ES-I3 (cell line): ENCODE data around the gene SLC2A13.
"Not testable (repeated sequence)": the region's sequence is repeated elsewhere in the genome, so short reads cannot be mapped to it uniquely, and the experiment has no call there.

Source experiments
- H3K36me3 ChIP-seq: 2 replicates; pipeline ENCODE4 v1.6.1; 2013; ENCODE audit warnings: mild to moderate bottlenecking, low read length, control low read depth, moderate library complexity; ENCODE audit not compliant: insufficient read depth
- H3K4me1 ChIP-seq: 2 replicates; pipeline ENCODE4 v1.6.1; 2013; ENCODE audit warnings: mild to moderate bottlenecking, control low read depth, low read length; ENCODE audit not compliant: insufficient read depth
- H3K9ac ChIP-seq: 2 replicates; pipeline ENCODE4 v1.6.1; 2013; ENCODE audit warnings: low read depth, mild to moderate bottlenecking, low read length, moderate library complexity
- H3K9me3 ChIP-seq: 2 replicates; pipeline ENCODE4 v1.6.1; 2013; ENCODE audit warnings: mild to moderate bottlenecking, low read length, moderate library complexity; ENCODE audit not compliant: control insufficient read depth, insufficient read depth

SLC2A13 gene

GRCh38 chr12:40038619-40039018, 67.3 kb downstream of the SLC2A13 start:
- no peaks in the 10 kb centered on the region for H3K9me3 ChIP-seq
- no peaks in the 10 kb centered on the region for H3K36me3 ChIP-seq
- H3K4me1 ChIP-seq = peaks cover 14% of the 10 kb centered on the region; the same call in 1 of the 2 replicates
- no peak overlapping the region for H3K9ac ChIP-seq

- H3K9ac ChIP-seq = no peak overlapping the region
- no peaks in the 10 kb centered on the region for H3K9me3 ChIP-seq
- peaks cover 31% of the 10 kb centered on the region for H3K4me1 ChIP-seq
- no peaks in the 10 kb centered on the region for H3K36me3 ChIP-seq
Observed at GRCh38 chr12:40034712-40035111, 71.2 kb downstream of the SLC2A13 start.

- Histone ChIP-seq H3K9me3 (no peaks in the 10 kb centered on the region), H3K4me1 (peaks cover 31% of the 10 kb centered on the region)
Observed at GRCh38 chr12:40034156-40034555, 71.7 kb downstream of the SLC2A13 start.

GRCh38 chr12:40033242-40033630, 72.6 kb downstream of the SLC2A13 start:
- Histone ChIP-seq H3K36me3 (no peaks in the 10 kb centered on the region), H3K9ac (no peak overlapping the region), H3K4me1 (peaks cover 31% of the 10 kb centered on the region), H3K9me3 (no peaks in the 10 kb centered on the region)

More at GRCh38 chr12:40034156-40034555, 71.7 kb downstream of the SLC2A13 start:
- H3K9ac ChIP-seq = no peak overlapping the region
- H3K36me3 ChIP-seq = no peaks in the 10 kb centered on the region

- H3K36me3 ChIP-seq = no peaks in the 10 kb centered on the region
- H3K9ac ChIP-seq = no peak overlapping the region
- H3K4me1 ChIP-seq = peaks cover 31% of the 10 kb centered on the region
- H3K9me3 ChIP-seq = no peaks in the 10 kb centered on the region
Observed at GRCh38 chr12:40032433-40033241, 73.2 kb downstream of the SLC2A13 start.

GRCh38 chr12:40031965-40032364, 73.9 kb downstream of the SLC2A13 start:
- Histone ChIP-seq H3K9ac (no peak overlapping the region), H3K9me3 (no peaks in the 10 kb centered on the region), H3K4me1 (peaks cover 31% of the 10 kb centered on the region)

GRCh38 chr12:40030970-40031369, 74.9 kb downstream of the SLC2A13 start:
- not testable (repeated sequence) for H3K9ac ChIP-seq, H3K9me3 ChIP-seq, H3K36me3 ChIP-seq
- peaks cover 31% of the 10 kb centered on the region for H3K4me1 ChIP-seq

More at GRCh38 chr12:40031965-40032364, 73.9 kb downstream of the SLC2A13 start:
- no peaks in the 10 kb centered on the region for H3K36me3 ChIP-seq

- Histone ChIP-seq H3K9ac (no peak overlapping the region), H3K4me1 (peaks cover 15% of the 10 kb centered on the region), H3K36me3 (no peaks in the 10 kb centered on the region), H3K9me3 (no peaks in the 10 kb centered on the region)
Observed at GRCh38 chr12:40028296-40028695, 77.6 kb downstream of the SLC2A13 start.

GRCh38 chr12:40022850-40023249, 83.0 kb downstream of the SLC2A13 start:
- H3K4me1 ChIP-seq = peaks cover 11% of the 10 kb centered on the region; the same call in 1 of the 2 replicates
- no peaks in the 10 kb centered on the region for H3K36me3 ChIP-seq
- no peaks in the 10 kb centered on the region for H3K9me3 ChIP-seq
- no peak overlapping the region for H3K9ac ChIP-seq

GRCh38 chr12:40020261-40020691, 85.6 kb downstream of the SLC2A13 start:
- Histone ChIP-seq H3K9ac (no peak overlapping the region), H3K36me3 (no peaks in the 10 kb centered on the region), H3K4me1 (peaks cover 15% of the 10 kb centered on the region), H3K9me3 (no peaks in the 10 kb centered on the region)

- no peak overlapping the region for H3K9ac ChIP-seq
- H3K9me3 ChIP-seq = no peaks in the 10 kb centered on the region
- peaks cover 18% of the 10 kb centered on the region for H3K4me1 ChIP-seq
- H3K36me3 ChIP-seq = no peaks in the 10 kb centered on the region
Observed at GRCh38 chr12:40017488-40017887, 88.4 kb downstream of the SLC2A13 start.

GRCh38 chr12:40016980-40017379, 88.9 kb downstream of the SLC2A13 start:
- peaks cover 18% of the 10 kb centered on the region for H3K4me1 ChIP-seq
- H3K9ac ChIP-seq = no peak overlapping the region
- no peaks in the 10 kb centered on the region for H3K36me3 ChIP-seq
- no peaks in the 10 kb centered on the region for H3K9me3 ChIP-seq

GRCh38 chr12:40015881-40016280, 90.0 kb downstream of the SLC2A13 start:
- Histone ChIP-seq H3K9me3 (no peaks in the 10 kb centered on the region), H3K9ac (no peak overlapping the region), H3K4me1 (peaks cover 18% of the 10 kb centered on the region), H3K36me3 (no peaks in the 10 kb centered on the region)

- no peaks in the 10 kb centered on the region for H3K9me3 ChIP-seq
- peaks cover 18% of the 10 kb centered on the region for H3K4me1 ChIP-seq
- H3K36me3 ChIP-seq = no peaks in the 10 kb centered on the region
- no peak overlapping the region for H3K9ac ChIP-seq
Observed at GRCh38 chr12:40015345-40015744, 90.5 kb downstream of the SLC2A13 start.

GRCh38 chr12:40013847-40014246, 92.0 kb downstream of the SLC2A13 start:
- Histone ChIP-seq H3K4me1 (peaks cover 8% of the 10 kb centered on the region), H3K9ac (no peak overlapping the region), H3K36me3 (no peaks in the 10 kb centered on the region), H3K9me3 (no peaks in the 10 kb centered on the region)
